A673 (cell line): ENCODE measurements around the gene FGGY.

Source experiments
- EZH2 ChIP-seq: fragments of 200-600 bp; sonication (generic); IDR thresholded peaks from 2 replicates; pipeline ENCODE4 v1.6.1; 2017; ENCODE audit warnings: borderline replicate concordance, low read depth, mild to moderate bottlenecking, mixed read lengths, antibody characterized with exemption, low read length; ENCODE audit not compliant: poor library complexity, severe bottlenecking
- TF ChIP-seq, protein P1 (sequence below): fragments of 300-800, 200-600 bp; sonication (generic); conservative IDR thresholded peaks from 2 replicates; pipeline ENCODE4 v1.5.1; 2017; ENCODE audit warnings: low read depth, mild to moderate bottlenecking, antibody characterized with exemption, low read length, moderate library complexity, mixed read lengths

DNA sequence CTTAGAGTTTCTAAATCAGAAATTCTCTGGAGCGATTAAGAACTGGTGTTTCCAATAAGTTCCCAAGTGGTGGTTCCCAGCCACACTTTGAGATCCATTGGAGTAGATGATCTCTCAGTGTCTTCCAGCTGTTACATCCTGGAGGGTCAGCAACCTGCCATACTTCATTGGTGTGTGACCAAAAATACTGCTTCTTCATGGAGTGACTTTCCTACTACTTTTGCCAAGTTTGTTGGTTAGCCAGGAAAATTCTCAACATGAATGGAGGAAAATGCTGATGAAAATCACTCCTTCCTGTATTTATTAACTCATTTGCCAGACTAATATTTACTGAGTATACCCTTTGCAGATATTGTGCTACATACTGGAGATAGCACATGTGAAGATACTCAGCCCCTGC, 186.1 kb downstream of the FGGY start:
- TF ChIP-seq, protein P1, sequence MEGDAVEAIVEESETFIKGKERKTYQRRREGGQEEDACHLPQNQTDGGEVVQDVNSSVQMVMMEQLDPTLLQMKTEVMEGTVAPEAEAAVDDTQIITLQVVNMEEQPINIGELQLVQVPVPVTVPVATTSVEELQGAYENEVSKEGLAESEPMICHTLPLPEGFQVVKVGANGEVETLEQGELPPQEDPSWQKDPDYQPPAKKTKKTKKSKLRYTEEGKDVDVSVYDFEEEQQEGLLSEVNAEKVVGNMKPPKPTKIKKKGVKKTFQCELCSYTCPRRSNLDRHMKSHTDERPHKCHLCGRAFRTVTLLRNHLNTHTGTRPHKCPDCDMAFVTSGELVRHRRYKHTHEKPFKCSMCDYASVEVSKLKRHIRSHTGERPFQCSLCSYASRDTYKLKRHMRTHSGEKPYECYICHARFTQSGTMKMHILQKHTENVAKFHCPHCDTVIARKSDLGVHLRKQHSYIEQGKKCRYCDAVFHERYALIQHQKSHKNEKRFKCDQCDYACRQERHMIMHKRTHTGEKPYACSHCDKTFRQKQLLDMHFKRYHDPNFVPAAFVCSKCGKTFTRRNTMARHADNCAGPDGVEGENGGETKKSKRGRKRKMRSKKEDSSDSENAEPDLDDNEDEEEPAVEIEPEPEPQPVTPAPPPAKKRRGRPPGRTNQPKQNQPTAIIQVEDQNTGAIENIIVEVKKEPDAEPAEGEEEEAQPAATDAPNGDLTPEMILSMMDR, result no peak
- TF ChIP-seq EZH2, result no peak
